MM.1S (cell line): ENCODE data around the gene BOK.

Source experiments
- EZH2 ChIP-seq: fragments of 300-600 bp; sonication (generic); optimal IDR thresholded peaks from 2 replicates; pipeline ENCODE3; 2017; ENCODE audit warnings: low read depth, mild to moderate bottlenecking, antibody characterized with exemption, low read length, mixed read lengths
- TF ChIP-seq, protein P1 (sequence below): fragments of 300-600 bp; sonication (generic); IDR thresholded peaks from 2 replicates; pipeline ENCODE4 v1.5.1; 2016; ENCODE audit warnings: antibody characterized with exemption, low read length, mixed read lengths

DNA sequence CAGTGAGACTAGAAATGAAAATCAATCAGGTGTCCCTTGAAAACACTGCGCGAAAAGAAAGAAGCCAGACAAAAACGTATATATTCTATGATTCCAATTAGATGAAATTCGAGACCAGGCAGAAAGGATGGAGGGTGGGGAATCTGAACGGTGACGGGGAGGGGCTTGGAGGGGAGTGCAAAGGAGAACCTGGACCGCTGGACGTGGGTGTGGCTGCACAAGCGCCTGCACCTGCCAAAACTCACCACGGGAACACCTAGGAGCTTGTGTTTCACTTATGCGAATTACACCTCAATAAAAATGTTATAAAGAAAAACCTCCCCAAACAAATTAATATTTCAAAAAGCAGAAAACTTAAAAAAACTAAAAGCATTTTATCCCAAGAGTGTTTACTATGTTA lies 56.5 kb downstream of the BOK start:
- TF ChIP-seq, protein P1, sequence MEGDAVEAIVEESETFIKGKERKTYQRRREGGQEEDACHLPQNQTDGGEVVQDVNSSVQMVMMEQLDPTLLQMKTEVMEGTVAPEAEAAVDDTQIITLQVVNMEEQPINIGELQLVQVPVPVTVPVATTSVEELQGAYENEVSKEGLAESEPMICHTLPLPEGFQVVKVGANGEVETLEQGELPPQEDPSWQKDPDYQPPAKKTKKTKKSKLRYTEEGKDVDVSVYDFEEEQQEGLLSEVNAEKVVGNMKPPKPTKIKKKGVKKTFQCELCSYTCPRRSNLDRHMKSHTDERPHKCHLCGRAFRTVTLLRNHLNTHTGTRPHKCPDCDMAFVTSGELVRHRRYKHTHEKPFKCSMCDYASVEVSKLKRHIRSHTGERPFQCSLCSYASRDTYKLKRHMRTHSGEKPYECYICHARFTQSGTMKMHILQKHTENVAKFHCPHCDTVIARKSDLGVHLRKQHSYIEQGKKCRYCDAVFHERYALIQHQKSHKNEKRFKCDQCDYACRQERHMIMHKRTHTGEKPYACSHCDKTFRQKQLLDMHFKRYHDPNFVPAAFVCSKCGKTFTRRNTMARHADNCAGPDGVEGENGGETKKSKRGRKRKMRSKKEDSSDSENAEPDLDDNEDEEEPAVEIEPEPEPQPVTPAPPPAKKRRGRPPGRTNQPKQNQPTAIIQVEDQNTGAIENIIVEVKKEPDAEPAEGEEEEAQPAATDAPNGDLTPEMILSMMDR: no peak
- TF ChIP-seq EZH2: no peak
